ENCODE results near the gene ELMO2. TPM values are rescaled to one million over a fixed set of nuclear protein-coding genes. Genes with fewer than 3 reads are reported as not detected.
A peak's percentile ranks its signal among the peaks of the same experiment; 100 is the strongest.

Gene ELMO2
- total RNA-seq (2014; rRNA removed; shearing (Covaris generic)) = 39.9 and 40.0 TPM in 2 replicates

DNA sequence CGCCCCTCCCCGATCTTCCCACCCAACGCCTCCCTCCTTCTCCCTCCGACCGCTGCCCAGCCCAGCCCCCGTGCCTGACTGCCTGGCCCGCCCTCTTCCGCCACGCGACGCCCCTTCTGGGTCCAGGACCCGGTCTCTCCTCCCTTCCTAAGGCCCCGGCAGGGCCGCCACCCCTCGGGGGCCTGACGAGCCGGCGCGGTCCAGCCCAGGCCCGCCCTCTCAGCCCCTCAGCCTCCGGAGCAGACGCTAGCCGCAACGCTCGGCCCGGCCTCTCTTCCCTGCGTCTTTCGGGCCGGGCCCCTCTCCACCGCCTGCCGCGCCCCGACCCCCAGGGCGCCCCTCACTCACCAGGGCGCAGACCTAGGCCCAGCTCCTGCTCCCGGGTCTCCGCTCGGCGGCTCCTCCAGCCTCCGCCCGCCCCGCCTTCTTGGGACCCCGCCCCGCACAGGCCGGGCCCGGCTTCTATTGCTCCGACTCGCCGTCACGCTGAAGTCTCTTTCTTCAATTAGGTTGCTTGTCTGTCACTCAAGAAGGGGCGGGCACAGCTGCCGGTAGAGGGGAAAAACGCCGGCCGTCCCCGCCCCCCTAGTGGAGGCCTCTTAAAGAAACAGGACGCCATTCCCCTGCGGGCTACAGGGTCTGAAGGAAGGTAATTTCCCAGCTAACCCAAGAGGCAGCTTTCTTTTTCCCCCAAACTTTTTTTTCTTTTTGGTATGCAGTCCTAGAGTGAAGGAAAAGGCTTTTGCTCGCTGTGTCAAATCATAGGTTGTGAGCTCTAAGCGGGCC lies at the start of gene ELMO2:
TSS of gene ELMO2 (minus strand) at position 416 of the 786 bp plus-strand sequence. CDS start 12,133 bp downstream, outside the sequence.
- H3K4me3 ChIP-seq = peak within 1 kb of the TSS; percentile 82
- DNase-seq (ENCODE audit: low read depth in 1 of 2, low spot score in 2 of 2) = peak; percentile 97
- H3K27ac ChIP-seq = peak within 1 kb of the TSS; percentile 53
- no peaks in the 10 kb centered on the region for H3K9me3 ChIP-seq (replicated peaks)
- H3K4me1 ChIP-seq (replicated peaks) = peaks cover 17% of the 10 kb centered on the region
- peaks cover 12% of the 10 kb centered on the region; the same call in 1 of the 2 replicates for H3K36me3 ChIP-seq
- no peaks in the 10 kb centered on the region for H3K27me3 ChIP-seq (replicated peaks)

GRCh38 chr20:46455729-46456128 lies 49.3 kb upstream of the ELMO2 start:
- Histone ChIP-seq H3K4me1 (replicated peaks) (no peaks in the 10 kb centered on the region), H3K36me3 (no peaks in the 10 kb centered on the region), H3K4me3 (no peak overlapping the region), H3K9me3 (replicated peaks) (no peaks in the 10 kb centered on the region), H3K27me3 (replicated peaks) (no peaks in the 10 kb centered on the region), H3K27ac (no peak overlapping the region)
- no peak for DNase-seq (ENCODE audit: low read depth in 1 of 2, low spot score in 2 of 2)

GRCh38 chr20:46446851-46447250 lies 40.4 kb upstream of the ELMO2 start:
- Histone ChIP-seq H3K36me3 (no peaks in the 10 kb centered on the region), H3K27me3 (replicated peaks) (peaks cover 5% of the 10 kb centered on the region), H3K4me3 (no peak overlapping the region), H3K27ac (no peak overlapping the region), H3K9me3 (replicated peaks) (no peaks in the 10 kb centered on the region), H3K4me1 (replicated peaks) (no peaks in the 10 kb centered on the region)
- DNase-seq (ENCODE audit: low read depth in 1 of 2, low spot score in 2 of 2) = no peak

- DNase-seq (ENCODE audit: low read depth in 1 of 2, low spot score in 2 of 2) = no peak
- Histone ChIP-seq H3K27ac (no peak overlapping the region), H3K36me3 (no peaks in the 10 kb centered on the region), H3K4me3 (no peak overlapping the region), H3K4me1 (replicated peaks) (no peaks in the 10 kb centered on the region), H3K27me3 (replicated peaks) (peaks cover 12% of the 10 kb centered on the region), H3K9me3 (replicated peaks) (no peaks in the 10 kb centered on the region)
Observed at GRCh38 chr20:46439837-46440236, 33.4 kb upstream of the ELMO2 start.

GRCh38 chr20:46438156-46438750 lies 31.8 kb upstream of the ELMO2 start:
- H3K4me1 ChIP-seq (replicated peaks) = no peaks in the 10 kb centered on the region
- no peaks in the 10 kb centered on the region for H3K36me3 ChIP-seq
- no peak overlapping the region for H3K4me3 ChIP-seq
- H3K27me3 ChIP-seq (replicated peaks) = peaks cover 8% of the 10 kb centered on the region
- no peak overlapping the region for H3K27ac ChIP-seq
- H3K9me3 ChIP-seq (replicated peaks) = no peaks in the 10 kb centered on the region
- no peak for DNase-seq (ENCODE audit: low read depth in 1 of 2, low spot score in 2 of 2)

DNA sequence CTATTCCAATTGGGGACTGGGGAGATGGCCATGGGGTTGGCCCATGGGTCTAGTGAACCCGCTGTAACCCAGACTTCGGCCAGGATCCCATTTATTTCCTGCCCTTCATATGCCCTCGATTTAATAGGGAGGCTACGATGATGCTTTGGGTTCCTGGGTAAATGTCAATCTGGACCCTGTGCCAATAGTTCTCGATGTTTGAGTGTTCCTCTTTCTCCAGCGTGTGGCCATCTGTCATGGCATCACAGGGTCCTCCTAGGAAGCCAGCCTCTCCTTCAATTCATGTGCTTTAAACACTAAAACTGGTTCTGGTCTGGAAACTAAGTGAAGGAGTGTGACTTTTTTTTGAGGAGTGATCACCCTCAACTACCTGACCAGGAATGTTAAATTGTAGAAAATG lies 28.7 kb upstream of the ELMO2 start:
- no peak overlapping the region for H3K27ac ChIP-seq
- H3K9me3 ChIP-seq (replicated peaks) = no peaks in the 10 kb centered on the region
- no peaks in the 10 kb centered on the region for H3K4me1 ChIP-seq (replicated peaks)
- no peak overlapping the region for H3K4me3 ChIP-seq
- no peaks in the 10 kb centered on the region for H3K36me3 ChIP-seq
- H3K27me3 ChIP-seq (replicated peaks) = peaks cover 19% of the 10 kb centered on the region
- DNase-seq (ENCODE audit: low read depth in 1 of 2, low spot score in 2 of 2) = no peak

GRCh38 chr20:46434597-46434996 lies 28.2 kb upstream of the ELMO2 start:
- DNase-seq (ENCODE audit: low read depth in 1 of 2, low spot score in 2 of 2) = no peak
- Histone ChIP-seq H3K4me1 (replicated peaks) (no peaks in the 10 kb centered on the region), H3K36me3 (no peaks in the 10 kb centered on the region), H3K27ac (no peak overlapping the region), H3K4me3 (no peak overlapping the region), H3K9me3 (replicated peaks) (no peaks in the 10 kb centered on the region), H3K27me3 (replicated peaks) (peaks cover 23% of the 10 kb centered on the region)

GRCh38 chr20:46433051-46433450 lies 26.6 kb upstream of the ELMO2 start:
- no peaks in the 10 kb centered on the region for H3K9me3 ChIP-seq (replicated peaks)
- H3K27ac ChIP-seq = no peak overlapping the region
- no peaks in the 10 kb centered on the region for H3K4me1 ChIP-seq (replicated peaks)
- DNase-seq (ENCODE audit: low read depth in 1 of 2, low spot score in 2 of 2) = no peak
- peaks cover 34% of the 10 kb centered on the region for H3K27me3 ChIP-seq (replicated peaks)
- no peak overlapping the region for H3K4me3 ChIP-seq
- H3K36me3 ChIP-seq = no peaks in the 10 kb centered on the region

DNA sequence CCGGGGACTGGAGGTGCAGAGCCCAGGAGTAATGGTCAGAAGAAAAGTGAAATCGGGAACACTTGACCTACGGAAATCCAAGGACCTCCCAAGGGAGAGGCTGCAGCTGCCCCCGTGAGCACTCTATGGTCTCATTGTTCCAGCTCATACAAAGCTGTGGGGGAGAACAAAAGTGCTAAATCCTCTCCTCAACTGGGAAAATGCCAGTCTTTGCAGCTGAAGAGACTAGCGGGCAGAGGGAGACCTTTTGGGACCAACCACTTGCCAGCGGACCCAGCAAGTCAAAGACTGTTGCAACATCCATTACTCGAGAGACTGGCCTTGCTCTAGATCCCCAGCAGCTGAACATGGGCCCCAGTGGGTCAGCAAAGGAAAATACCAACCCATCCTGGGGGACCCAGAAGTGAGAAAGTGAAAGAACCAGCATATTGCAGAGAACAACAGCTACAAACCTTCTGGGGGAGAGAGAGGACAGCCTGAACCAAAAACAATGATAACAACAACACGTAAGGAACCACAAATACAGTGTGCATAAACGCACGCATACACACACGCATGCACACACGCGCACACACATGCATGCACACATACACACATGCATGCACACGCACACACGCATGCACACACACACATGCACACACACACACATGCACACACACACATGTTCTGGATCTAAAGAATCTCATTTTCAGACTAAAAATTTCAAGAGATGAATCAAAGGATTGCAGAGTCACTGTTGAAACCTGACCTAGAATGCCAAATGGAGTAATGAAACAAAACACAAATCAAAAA lies 24.7 kb upstream of the ELMO2 start:
- Histone ChIP-seq H3K27ac (no peak overlapping the region), H3K27me3 (replicated peaks) (peaks cover 39% of the 10 kb centered on the region), H3K9me3 (replicated peaks) (no peaks in the 10 kb centered on the region), H3K4me1 (replicated peaks) (no peaks in the 10 kb centered on the region), H3K4me3 (no peak overlapping the region), H3K36me3 (no peaks in the 10 kb centered on the region)
- DNase-seq (ENCODE audit: low read depth in 1 of 2, low spot score in 2 of 2) = no peak

- Histone ChIP-seq H3K27me3 (replicated peaks) (peaks cover 39% of the 10 kb centered on the region), H3K27ac (no peak overlapping the region)
Observed at GRCh38 chr20:46427384-46427783, 21.0 kb upstream of the ELMO2 start.

DNA sequence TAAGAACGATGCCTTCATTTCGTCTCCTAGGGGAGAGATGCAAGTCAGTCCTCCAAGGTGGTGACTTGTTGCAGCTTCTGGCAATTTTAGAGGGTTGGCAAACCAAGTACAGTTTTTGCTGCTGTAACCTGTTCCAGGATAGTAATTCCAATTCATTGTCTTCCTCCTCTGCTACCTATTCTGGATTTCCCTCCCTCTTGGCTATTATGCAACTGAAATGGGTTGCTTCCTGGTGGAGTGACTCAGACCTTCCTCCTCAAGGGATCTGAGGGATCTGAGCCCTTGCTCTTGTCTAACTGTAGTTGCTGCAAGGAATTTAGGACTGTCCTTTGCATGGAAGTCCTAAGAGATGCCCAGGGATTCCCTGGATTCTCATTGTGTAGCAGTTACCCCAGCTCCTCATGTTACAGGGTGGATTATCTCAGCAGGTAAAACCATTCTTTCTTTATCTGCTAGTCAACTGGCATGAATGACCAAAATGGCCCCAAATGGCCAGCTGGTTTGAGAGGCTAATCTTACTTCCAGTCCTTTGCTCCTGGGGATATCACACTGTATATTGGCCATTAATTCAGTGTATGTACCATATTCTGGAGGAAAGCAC lies 17.6 kb upstream of the ELMO2 start:
- no peaks in the 10 kb centered on the region for H3K9me3 ChIP-seq (replicated peaks)
- DNase-seq (ENCODE audit: low read depth in 1 of 2, low spot score in 2 of 2) = no peak
- H3K36me3 ChIP-seq = no peaks in the 10 kb centered on the region
- no peak overlapping the region for H3K4me3 ChIP-seq
- H3K27ac ChIP-seq = no peak overlapping the region
- no peaks in the 10 kb centered on the region for H3K4me1 ChIP-seq (replicated peaks)
- H3K27me3 ChIP-seq (replicated peaks) = peaks cover 26% of the 10 kb centered on the region

More at GRCh38 chr20:46427384-46427783, 21.0 kb upstream of the ELMO2 start:
- no peak for DNase-seq (ENCODE audit: low read depth in 1 of 2, low spot score in 2 of 2)
- H3K4me1 ChIP-seq (replicated peaks) = no peaks in the 10 kb centered on the region
- no peaks in the 10 kb centered on the region for H3K36me3 ChIP-seq
- no peak overlapping the region for H3K4me3 ChIP-seq
- H3K9me3 ChIP-seq (replicated peaks) = no peaks in the 10 kb centered on the region

DNA sequence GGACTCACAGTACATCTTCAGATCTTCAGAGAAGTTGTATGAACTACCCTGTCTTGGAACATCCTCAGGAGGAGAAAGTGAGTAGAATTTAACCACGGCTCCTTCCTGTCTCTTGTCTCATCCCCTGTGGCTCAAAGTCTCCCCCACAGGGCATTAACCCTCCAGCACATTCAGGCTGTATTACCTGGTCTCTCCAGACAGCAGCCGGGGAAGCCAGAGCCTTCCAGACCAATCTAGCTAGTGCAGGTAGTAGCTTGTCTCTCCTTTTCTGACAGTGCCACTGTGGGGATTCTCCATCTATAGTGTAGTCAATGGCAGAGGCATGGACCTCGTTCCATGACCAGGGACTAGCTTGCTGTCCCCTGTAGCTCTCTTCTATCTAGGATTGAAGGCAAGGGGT lies 16.9 kb upstream of the ELMO2 start:
- H3K27me3 ChIP-seq (replicated peaks) = peaks cover 25% of the 10 kb centered on the region
- DNase-seq (ENCODE audit: low read depth in 1 of 2, low spot score in 2 of 2) = no peak

GRCh38 chr20:46420878-46421277 lies 14.5 kb upstream of the ELMO2 start:
- H3K27ac ChIP-seq = no peak overlapping the region
- H3K36me3 ChIP-seq = no peaks in the 10 kb centered on the region
- H3K27me3 ChIP-seq (replicated peaks) = peaks cover 13% of the 10 kb centered on the region
- H3K4me3 ChIP-seq = no peak overlapping the region
- no peak for DNase-seq (ENCODE audit: low read depth in 1 of 2, low spot score in 2 of 2)
- H3K9me3 ChIP-seq (replicated peaks) = no peaks in the 10 kb centered on the region
- H3K4me1 ChIP-seq (replicated peaks) = no peaks in the 10 kb centered on the region

More for the DNA sequence above, 16.9 kb upstream of the ELMO2 start:
- no peaks in the 10 kb centered on the region for H3K9me3 ChIP-seq (replicated peaks)
- H3K4me3 ChIP-seq = no peak overlapping the region
- no peaks in the 10 kb centered on the region for H3K4me1 ChIP-seq (replicated peaks)
- no peak overlapping the region for H3K27ac ChIP-seq
- no peaks in the 10 kb centered on the region for H3K36me3 ChIP-seq
